H1 (cell line): ENCODE data around the gene HECTD3.

Experiments
- CHD1 ChIP-seq: IDR thresholded peaks from 2 replicates; pipeline ENCODE4 v1.6.1; 2012; ENCODE audit warnings: low read depth, low read length, improper control_type of control experiment
- CTCF ChIP-seq, 3 experiments: IDR thresholded peaks; 1 replicate in 2 of 3; 2 replicates in 1 of 3; pipeline versions ENCODE4 v1.5.1 to v1.6.1; 2011; ENCODE audit warnings: low read length in 3 of 3, mild to moderate bottlenecking in 3 of 3, inconsistent platforms in 2 of 3, low read depth in 1 of 3, moderate library complexity in 1 of 3; ENCODE audit not compliant: insufficient read depth in 1 of 3; ENCODE audit errors: control extremely low read depth in 1 of 3
- GABPA ChIP-seq: IDR thresholded peaks from 2 replicates; pipeline ENCODE4 v1.6.1; 2011; ENCODE audit warnings: mild to moderate bottlenecking, low read length, moderate library complexity, borderline replicate concordance; ENCODE audit not compliant: insufficient read depth
- JUND ChIP-seq: IDR thresholded peaks from 2 replicates; pipeline ENCODE4 v1.6.1; 2011; ENCODE audit warnings: mild to moderate bottlenecking, improper control_type of control experiment, low read length
- POLR2A ChIP-seq, 2 experiments: IDR thresholded peaks; 1 replicate in 1 of 2; 2 replicates in 1 of 2; pipeline ENCODE4 v1.6.1; 2011; ENCODE audit warnings: low read depth in 2 of 2, low read length in 2 of 2, mild to moderate bottlenecking in 2 of 2; ENCODE audit errors: control extremely low read depth in 1 of 2
- SIX5 ChIP-seq: IDR thresholded peaks from 2 replicates; pipeline ENCODE4 v1.6.1; 2011; ENCODE audit warnings: mild to moderate bottlenecking, low read depth, low read length
- YY1 ChIP-seq: IDR thresholded peaks from 2 replicates; pipeline ENCODE4 v1.6.1; 2011; ENCODE audit warnings: low read depth, mild to moderate bottlenecking, low read length
- ZNF274 ChIP-seq: IDR thresholded peaks from 2 replicates; pipeline ENCODE4 v1.7.0; 2012; ENCODE audit warnings: low read length, borderline replicate concordance; ENCODE audit errors: extremely low read depth

- no peak for TF ChIP-seq CTCF (IDR thresholded peaks at IDR 0.05; ENCODE audit: control extremely low read depth in 1 of 3, insufficient read depth in 1 of 3, low read depth in 1 of 3, low read length in 3 of 3)
- TF ChIP-seq POLR2A (IDR thresholded peaks at IDR 0.05; ENCODE audit: control extremely low read depth in 1 of 2, low read depth in 2 of 2, low read length in 2 of 2) = no peak
- no peak for TF ChIP-seq ZNF274
- TF ChIP-seq GABPA = no peak
- TF ChIP-seq CHD1 = no peak
- TF ChIP-seq JUND = no peak
- no peak for TF ChIP-seq SIX5
- TF ChIP-seq YY1 = no peak
Measured at GRCh38 chr1:45037456-45037855, 26.3 kb upstream of the HECTD3 start.
